Central memory CD4-positive, alpha-beta T cell (primary cell): ENCODE results near the gene C3orf20.
A peak's percentile ranks its signal among the peaks of the same experiment; 100 is the strongest.

Experiments used
- DNase-seq: peaks from one replicate; pipeline ENCODE4 v3.0.0; 2022
- total RNA-seq, 3 experiments: gene quantifications; one replicate each; lab custom pipeline; 2026; lab: John Stamatoyannopoulos, UW

Gene C3orf20
- total RNA-seq = 0.67 to 2.5 (median 2.3) reads per million in 3 experiments

DNA sequence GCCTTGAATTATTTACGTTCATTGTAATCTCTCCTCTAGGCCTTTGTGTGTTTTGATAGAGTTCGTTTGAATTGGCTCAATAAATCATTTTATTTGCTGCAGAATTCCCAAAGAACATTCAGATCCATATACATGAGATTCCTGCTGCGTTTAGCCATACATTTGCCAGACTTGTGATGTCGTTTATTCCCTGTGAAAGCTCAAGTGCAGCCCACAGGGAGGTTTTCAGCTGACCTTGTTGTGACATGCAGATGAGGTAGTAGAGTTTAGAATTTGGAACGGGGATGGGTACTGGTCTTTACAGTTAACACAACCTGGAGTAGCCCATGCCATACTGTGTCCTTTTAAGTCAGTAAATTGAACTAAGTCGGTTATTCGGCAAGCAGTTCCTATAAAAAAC lies at the start of gene C3orf20:
Gene C3orf20, plus strand, starts transcription at position 301 of the 400 bp plus-strand sequence. CDS start 7,573 bp downstream, outside the sequence.
- DNase-seq = no peak

DNA sequence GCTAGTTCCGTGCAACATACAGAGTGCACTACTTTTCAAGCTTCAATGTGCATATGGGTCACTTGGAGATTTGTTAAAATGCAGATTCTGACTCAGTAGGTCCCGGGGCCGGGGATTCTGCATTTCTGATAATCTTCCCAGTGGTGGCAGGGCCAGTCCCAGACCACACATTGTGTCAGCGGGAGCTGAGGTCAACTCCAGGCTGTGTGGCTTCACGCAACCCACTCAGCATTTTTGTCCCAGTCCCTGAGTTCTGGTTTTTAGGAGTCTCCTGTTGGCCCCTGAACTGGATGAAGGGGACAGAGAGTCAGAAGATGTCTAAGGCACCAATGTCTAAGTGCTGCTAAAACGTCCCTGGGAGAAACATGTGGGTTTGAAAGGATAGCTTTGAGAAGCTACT lies 49.5 kb upstream of the C3orf20 start:
- DNase-seq = no peak

DNA sequence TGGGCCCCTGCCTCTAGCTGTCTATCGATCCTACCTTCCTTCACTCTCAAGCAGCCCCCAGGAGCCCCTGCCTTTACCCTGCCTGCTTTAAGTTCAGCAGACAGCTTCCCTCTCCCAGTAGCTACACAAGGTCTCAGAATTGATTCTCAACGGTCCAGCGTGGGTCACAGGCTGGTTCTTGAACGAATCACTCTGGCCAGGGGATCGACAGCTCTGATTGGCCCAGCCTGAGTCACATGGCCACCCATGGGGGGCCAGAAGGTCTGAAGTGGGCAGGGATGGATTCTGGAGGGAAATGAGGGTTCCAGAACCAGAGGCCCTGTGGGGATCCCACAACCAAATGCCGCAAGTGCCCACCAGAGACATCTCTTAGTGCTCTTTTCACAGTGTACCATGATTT lies 47.1 kb upstream of the C3orf20 start:
- DNase-seq = no peak

DNA sequence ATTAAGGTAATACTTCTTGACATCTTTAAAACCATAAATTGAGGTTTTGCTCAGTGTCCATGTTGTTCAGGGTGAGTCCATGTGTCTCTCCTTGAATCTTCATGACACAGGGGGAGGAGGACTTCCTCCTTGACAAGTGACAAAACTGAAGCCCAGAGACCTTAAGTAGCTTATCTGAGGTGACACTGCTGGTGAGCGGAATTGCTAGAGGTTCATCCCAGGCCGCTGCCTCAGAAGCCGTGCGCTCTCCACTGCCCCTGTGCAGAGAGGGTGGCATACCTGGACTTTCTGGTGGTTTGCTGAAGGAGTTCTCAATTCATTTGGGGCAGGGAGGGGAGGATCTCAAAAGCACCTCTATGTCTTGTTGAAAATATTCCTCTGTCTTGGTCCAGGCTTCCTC lies 46.5 kb upstream of the C3orf20 start:
- no peak for DNase-seq

DNA sequence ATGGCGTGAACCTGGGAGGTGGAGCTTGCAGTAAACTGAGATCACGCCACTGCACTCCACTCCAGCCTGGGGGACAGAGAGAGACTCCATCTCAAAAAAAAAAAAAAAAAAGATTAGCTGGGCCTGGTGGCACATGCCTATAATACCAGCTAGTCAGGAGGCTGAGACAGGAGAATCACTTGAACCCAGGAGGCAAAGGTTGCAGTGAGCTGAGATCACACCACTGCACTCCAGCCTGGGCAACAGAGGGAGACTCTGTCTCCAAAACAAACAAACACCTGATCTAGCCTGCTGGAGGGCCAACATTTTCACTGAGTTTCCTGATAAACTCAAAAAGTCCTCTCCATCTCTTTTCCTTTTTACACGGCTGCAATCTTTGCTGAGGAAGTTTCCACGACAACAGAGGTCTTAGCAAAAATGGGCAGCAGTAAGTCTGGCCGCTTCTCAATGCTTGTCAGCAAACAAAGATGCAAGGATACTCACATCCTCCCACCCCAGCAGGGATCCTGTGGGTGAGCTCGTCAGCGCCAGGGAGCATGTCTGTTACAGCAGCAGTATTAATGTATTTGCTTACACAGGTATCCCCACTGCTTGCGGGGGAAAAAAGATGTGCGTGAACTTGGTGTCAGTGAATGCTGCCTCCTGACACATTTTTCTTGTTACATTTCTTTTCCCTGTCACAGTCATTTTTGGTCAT lies 44.4 kb upstream of the C3orf20 start:
- DNase-seq = no peak

DNA sequence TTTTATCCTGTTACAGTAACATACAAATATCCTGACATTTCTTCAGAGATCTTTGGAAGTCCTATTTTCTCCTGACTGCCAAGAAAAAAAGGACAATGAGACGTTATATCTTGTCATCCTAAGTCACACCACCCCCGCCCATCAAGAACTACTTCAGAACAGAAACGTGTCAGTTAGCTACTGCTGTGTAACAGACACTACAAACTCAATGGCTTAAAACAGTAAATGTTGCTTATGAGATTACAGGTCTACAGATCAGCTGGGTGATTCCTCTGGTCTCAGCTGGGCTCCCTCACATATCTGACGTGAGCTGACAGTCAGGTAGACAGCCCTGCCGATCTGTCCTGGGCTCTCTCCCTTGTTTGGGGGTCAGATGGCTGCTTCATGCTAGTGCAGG lies 43.8 kb upstream of the C3orf20 start:
- no peak for DNase-seq

DNA sequence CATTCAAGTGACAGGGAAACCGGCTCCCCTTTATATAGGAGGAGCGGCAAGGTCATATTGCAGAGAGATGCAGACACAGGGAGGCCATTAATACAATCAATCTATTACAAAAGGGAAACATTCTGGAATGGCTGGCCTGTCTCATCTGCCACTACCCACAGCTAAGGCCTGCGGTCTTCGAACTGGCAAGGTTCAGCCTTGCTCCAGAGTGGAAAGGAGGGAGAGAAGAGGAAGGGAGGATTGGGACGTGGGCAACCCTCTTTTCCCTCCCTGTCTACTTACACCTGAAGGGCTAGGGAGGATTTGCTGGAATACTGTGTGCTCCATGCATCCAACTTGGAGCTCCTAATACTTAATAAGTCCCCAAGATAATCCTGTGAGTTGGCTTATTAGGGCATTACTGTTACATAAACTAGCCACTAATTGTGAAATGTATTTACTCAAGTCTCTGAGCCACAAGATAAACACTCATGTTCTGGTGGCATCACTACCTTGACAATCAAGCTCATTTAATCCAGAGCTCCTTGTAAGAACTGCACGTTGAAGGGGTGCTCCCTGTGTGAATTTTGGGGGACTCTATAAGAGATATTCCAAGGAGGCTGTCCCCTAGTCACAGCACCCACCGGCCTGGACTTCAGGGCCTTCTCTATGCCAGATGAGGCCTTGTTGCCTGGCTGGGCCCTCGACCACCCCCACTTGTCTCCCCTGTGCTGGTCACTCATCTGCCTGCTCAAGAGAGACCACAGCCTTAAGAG lies 43.1 kb upstream of the C3orf20 start:
- DNase-seq = no peak

DNA sequence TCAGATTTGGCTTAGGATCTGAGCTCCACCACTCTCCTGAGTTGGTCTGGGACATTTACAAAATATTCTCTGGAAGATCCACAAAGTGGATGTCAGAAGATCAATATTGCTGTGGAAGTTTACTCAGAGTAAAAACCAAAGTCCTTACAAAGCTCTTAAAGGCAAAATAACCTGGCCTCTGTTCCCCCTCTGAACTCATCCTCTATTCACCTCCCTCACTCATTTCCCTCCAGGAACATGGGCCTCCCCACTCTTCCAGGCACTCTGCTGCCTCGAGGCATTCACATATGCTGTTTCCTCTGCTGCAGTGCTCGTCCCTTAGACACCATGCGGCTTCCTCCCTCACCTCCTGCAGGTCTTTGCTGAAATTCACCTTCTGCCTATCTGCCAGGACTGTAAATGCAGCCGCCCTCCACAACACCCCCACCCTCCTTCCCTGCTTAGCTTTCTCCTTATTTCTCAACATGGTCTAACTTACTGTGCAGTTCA lies 42.5 kb upstream of the C3orf20 start:
- DNase-seq = no peak

DNA sequence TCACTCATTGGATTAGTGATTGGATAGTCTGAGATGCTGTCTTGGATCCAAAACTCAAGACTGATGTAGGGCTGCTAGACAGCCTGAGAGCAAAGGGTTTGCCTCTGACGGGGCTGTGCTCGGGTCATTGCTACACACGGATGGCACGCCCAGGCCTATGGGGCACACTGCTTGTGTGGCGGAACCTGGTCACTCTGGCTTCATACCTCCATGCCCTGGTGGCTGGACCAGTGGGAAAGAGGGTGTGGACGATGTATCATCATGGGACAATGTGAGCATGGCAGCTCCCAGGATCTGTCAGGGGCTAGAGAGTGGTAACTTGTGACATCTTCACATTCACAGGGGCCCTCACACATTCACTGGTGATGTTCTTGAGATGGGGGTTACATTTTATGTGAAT lies 41.5 kb upstream of the C3orf20 start:
- no peak for DNase-seq

DNA sequence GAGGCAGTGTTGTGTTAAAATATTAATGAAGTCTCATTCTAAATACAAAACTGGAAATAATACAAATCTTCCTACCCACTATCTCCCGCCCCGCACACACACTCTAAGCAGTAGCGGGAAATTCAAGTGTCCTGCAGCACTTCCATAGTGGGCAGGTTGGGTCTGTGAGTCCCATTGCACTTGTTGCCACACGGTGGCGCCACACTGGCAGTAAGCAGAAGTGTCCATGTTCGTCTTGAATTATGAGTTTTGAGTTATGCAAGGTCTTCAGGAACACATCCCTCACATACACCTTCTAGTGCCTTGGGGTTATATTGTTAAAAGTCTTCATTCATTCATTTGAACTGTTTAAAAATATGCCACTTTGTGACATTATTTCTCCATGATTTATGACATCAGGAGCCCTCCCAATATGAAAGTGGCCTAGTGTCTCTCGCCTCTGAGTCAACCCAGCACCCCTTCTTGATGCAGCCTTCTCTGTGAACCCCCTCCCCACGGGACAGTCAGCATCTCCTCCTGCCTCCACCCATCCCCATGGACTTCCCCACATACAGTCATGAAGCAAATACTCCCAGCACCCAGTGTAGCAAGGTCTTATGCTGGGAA lies 41.0 kb upstream of the C3orf20 start:
- DNase-seq = peak; percentile 38

DNA sequence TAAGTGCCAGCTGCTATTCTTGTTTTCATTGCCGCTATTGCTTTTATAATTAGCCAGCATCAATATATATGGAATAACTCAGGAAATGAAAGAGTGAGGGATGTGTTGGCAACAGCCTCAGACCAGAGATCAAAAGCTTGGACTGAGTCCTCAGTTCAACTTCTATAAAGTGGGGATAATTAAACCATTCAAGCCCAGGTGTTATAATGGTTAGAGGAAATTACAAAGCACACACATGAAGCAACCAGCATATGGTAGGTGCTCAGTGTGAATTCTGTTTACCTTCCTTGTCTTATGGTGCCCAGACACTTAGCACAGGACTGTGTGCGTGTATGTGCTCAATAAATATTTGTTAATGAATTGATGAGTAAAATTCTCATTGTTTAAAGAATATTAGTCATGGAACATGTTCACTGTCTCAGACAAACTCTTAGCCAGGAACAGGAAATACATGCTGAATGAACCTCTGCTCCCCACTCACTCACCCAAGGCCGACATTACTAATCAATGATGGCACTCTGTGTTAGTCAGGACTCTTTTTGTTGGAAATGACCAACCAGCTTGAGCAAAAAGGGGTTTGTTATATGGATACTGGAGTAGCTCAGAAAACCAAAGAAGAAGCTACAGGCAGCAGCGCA lies 40.1 kb upstream of the C3orf20 start:
- DNase-seq = no peak

DNA sequence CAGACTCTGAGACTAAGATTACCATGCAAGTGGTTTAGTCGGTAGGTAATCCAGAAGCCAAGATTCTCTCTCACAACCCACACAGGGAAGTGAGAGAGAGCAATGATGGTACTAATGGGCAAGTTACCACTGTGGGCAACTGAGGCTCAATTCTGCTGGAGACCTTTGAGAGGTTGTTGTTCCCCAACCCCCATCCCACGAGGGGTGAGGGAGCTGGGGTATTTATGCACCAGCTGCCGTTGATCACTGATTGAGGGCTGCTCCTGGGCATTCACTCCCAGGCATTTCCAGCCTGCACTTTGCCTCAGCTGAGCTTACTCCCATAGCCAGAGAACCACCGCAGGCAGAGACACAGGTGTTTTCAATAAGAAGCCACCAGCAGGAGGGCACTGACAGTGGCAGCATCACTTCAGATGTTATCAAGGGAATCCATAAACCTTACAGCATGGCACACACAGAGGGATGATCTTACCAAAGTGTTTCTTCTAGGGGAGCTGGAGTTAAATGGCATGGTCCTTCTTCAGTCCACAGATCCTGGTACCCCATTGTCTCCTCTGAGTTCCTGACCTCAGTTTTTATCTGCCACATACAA lies 38.3 kb upstream of the C3orf20 start:
- DNase-seq = no peak

DNA sequence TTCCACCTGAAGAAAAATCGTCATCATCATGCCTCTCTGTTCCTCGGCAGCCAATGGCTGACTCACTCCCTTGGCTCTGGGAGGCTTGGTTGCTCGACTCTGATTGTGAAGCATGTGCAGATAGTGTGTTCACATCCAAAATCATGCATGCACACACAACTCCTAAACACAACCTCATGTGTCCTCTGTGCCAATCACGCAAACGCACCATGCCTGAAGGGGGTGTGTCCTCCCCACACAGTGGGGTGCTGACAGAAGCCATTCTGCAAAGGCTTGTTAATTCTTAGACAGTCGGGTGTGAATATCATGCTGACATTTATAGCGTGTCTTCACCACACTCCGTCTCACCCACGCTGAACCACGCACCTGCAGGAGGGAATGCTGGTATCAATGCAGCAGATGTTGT lies 34.8 kb upstream of the C3orf20 start:
- no peak for DNase-seq

DNA sequence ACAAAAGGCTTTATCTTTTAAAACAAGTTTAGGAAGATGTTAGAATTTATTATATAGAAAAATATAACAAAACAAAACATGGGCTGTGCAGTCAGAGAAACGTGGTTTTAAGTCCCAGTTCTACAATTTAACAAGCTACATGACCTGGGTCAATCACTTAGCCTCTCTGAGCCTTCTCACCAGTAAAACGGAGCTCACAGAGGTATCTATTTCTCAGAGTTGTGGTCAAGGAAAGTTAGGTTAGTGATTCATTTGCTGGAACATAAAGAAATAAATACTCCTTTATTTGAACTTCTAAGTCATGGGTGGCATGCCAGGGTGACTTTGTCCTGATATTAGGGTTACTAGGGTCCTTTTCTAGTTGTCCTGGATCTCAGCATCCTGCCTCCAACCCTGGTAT lies 34.2 kb upstream of the C3orf20 start:
- DNase-seq = no peak

DNA sequence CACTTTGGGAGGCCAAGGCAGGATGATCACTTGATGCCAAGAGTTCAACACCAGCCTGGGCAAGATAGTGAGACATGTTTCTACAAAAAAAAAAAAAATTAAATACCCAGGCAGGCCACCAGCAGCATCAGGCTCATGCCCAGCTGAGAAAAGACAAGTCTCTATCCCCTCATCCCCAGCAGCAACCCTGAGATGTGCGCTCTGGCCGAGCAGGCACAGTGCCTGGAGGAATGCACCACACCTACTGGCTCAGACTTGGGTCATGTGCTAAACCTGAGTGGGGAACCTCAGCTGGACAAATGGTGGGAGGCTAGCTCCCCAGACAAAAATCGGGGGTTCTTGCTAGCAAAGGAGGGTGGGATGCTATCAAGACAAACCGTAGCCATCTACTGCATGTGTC lies 33.6 kb upstream of the C3orf20 start:
- DNase-seq = no peak

DNA sequence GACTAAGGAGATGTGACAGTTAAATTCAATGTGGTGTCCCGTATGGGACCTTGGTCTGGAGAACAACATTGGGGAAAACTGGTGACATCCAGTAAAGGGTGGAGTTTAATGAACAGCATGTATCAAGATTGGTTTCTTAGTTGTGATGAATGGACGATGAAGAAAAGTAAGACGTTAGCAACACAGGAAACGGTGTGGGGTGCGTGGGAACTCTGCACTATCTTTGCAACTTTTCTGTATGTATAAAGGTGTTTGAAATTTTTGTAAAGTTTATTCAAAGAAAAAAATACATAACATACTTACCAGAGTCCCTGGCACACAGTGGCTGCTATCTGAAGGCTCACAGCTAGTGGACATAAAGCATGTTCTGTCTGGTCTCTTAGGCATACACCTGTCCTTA lies 29.5 kb upstream of the C3orf20 start:
- DNase-seq = no peak

DNA sequence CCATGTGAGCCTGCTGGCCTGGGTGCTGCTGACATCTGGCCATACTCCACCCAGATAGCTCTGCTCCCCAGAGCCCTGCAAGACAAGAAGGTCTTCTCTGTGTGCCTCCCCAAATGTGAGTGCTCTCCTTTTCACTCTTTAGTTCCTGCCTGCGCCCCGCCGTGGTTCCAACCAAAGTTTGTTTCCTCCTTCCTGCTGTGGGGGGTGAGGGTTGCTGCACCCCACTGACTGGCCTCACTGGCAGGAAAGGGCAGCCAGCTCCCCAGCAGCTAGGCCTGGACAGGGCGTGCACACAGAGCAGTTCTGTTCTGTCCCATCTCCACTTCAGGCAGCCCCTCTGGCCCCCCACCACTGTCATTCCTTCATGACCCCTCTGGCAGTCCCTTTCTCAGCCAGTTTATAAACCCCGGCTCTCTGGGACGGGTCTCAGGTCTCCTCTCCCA lies 28.8 kb upstream of the C3orf20 start:
- no peak for DNase-seq

DNA sequence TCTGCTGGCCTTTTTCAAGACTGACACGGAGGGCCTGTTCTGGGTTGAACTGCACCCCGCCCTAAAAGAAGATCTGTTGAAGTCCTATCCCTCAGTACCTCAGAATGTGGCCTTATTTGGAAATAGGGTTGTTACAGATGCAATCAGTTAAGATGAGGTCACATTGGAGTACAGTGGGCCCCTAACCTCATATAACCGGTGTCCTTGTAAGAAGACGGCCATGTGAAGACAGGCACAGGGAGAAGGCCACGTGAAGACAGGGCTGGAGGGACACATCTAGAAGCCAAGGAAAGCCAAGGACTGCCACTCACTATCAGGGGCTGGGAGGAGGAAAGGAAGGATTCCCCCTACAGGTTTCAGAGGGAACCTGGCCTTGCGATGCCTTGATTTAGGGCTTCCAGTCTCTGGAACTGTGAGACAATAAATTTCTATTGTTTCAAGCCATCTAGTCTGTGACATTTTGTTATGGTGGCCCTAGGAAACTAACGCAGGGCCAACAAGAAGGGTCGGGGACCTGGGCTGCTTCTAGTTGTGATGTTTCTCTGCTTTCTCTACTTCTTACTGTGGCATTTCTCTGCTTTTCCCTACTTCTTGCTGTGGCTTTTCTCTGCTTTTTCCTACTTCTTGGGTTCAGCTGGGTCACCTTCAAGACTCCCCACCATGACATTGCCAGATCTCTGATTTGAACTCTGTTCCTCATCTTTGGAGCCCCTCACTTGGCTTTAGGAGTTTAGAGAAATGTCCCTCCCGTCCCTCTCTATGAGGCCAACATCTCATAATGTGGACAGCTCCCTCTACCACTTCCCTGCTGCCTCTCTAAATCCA lies 28.1 kb upstream of the C3orf20 start:
- DNase-seq = no peak

DNA sequence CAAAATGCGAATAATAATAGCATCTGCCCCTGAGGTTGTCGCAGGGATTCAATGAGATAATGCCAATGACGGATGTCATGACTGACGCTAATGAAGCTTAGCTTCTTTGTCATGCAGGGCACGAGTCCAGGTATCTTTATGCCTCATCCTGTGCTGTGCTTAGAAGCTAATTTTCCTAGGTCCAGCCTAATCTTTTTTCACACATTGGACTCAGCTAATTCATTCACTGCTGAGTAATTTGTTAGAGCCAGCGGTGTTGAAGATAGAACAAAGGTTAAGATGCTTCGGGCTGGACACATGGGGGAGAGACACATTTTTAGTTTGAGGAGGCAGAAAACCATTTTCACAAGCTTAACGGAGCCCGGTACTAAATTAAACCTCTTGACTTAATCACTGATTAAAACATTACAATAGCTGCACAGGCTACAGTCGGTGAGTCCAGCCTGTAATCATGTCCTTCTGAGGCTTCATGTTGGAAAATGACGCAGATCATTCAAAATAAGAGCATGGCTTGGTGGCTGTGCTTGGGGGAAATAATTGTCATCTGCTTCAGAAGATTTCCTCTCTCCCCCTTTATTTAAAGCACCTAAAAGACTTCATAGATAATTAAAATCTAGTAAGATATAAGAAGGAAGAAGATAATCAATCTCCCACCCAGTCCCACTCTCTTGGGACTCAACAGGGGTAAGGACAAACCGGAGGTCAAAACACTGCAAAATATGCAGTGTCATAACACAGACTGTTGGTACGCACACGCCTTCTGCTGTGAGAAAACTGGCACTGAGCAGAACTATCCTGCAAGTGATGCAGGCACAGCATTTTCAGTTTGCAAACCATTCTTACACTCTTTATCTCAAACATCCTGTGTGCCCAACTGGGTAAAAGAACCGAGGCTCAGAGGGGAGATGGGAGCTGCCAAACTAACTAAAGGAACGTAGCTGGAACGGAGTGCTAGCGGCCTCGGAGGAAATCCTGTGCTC lies 26.7 kb upstream of the C3orf20 start:
- no peak for DNase-seq

DNA sequence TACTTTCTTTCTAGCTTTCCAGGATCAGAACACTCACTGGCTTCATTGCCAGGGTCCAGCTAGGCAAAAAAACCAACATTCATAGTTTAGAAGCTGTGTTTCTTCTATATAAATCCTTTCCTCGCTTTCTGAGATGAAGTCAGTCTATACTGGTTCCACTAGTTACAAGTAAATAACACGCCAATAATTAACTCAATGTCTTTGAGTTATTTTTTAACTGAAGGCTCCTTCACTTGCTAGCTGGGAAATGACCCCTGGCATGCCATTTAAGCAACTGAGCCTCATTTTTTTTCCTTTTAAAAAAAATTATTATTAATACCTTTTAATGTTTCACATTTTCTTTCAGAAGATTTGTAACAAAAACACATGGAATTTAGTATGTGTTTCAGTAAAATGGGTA lies 25.5 kb upstream of the C3orf20 start:
- no peak for DNase-seq

DNA sequence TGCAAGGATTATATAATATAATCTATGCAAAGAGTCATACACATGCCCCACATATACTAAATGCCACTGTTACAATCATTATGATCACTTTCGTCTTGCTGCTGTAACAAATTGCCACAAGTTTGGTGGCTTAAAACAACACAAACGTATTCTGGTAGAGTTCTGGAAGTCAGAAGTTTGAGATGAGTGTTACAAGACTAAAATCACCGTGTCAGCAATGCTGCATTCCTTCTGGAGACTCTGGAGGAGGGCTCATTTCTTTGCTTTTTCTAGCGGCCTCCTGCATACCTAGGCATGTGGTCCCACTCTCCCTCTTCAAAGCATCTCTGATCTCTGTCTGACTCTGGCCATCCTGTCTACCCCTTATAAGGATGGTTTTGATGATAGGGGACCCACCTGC lies 24.7 kb upstream of the C3orf20 start:
- DNase-seq = no peak
